MM.1S (cell line): ENCODE data around the gene DCAF11.

Experiments
- DNase-seq: peaks from one replicate; pipeline ENCODE4 v3.0.0-alpha.2; 2015
- H2AFZ ChIP-seq: fragments of 300-600 bp; sonication (generic); 2 replicates; pipeline ENCODE4 v1.6.0; 2016; ENCODE audit warnings: antibody characterized with exemption, low read length
- H3F3A ChIP-seq: fragments of 300-600 bp; sonication (generic); 2 replicates; pipeline ENCODE4 v1.6.1; 2016; ENCODE audit warnings: mild to moderate bottlenecking, antibody characterized with exemption, low read length, moderate library complexity, mixed read lengths; ENCODE audit not compliant: insufficient read depth
- H3K27ac ChIP-seq: fragments of 300-600 bp; sonication (generic); 2 replicates; pipeline ENCODE4 v1.5.1; 2016; ENCODE audit warnings: mild to moderate bottlenecking, low read length
- H3K27me3 ChIP-seq: fragments of 300-600 bp; sonication (generic); replicated peaks from 2 replicates; pipeline ENCODE4 v1.6.0; 2016; ENCODE audit warnings: low read length; ENCODE audit not compliant: insufficient read depth
- H3K36me3 ChIP-seq: fragments of 300-600 bp; sonication (generic); replicated peaks from 2 replicates; pipeline ENCODE4 v1.6.1; 2016; ENCODE audit warnings: mild to moderate bottlenecking, low read length, mixed read lengths; ENCODE audit not compliant: insufficient read depth
- H3K4me1 ChIP-seq: fragments of 300-600 bp; sonication (generic); 2 replicates; pipeline ENCODE4 v1.6.1; 2016; ENCODE audit warnings: low read length, mixed read lengths
- H3K4me2 ChIP-seq: fragments of 300-600 bp; sonication (generic); 2 replicates; pipeline ENCODE4 v1.6.0; 2016; ENCODE audit warnings: low read depth, low read length
- H3K4me3 ChIP-seq: fragments of 300-600 bp; sonication (generic); 2 replicates; pipeline ENCODE4 v1.5.1; 2016; ENCODE audit warnings: low read length, mixed read lengths
- H3K79me2 ChIP-seq: fragments of 300-600 bp; sonication (generic); 2 replicates; pipeline ENCODE4 v1.6.1; 2016; ENCODE audit warnings: mixed run types, low read length, mixed read lengths
- H3K9ac ChIP-seq: fragments of 300-600 bp; sonication (generic); 2 replicates; pipeline ENCODE4 v1.6.1; 2016; ENCODE audit warnings: low read length, mixed read lengths
- H3K9me2 ChIP-seq: fragments of 300-600 bp; sonication (generic); replicated peaks from 2 replicates; pipeline ENCODE4 v1.6.1; 2016; ENCODE audit warnings: mild to moderate bottlenecking, low read length, mixed read lengths; ENCODE audit not compliant: insufficient read depth
- H3K9me3 ChIP-seq: fragments of 300-600 bp; sonication (generic); replicated peaks from 2 replicates; pipeline ENCODE4 v1.6.1; 2016; ENCODE audit warnings: mild to moderate bottlenecking, low read length, mixed read lengths; ENCODE audit not compliant: insufficient read depth
- H4K20me1 ChIP-seq: fragments of 300-600 bp; sonication (generic); 2 replicates; pipeline ENCODE4 v1.6.1; 2016; ENCODE audit warnings: mild to moderate bottlenecking, low read length, moderate library complexity, mixed read lengths; ENCODE audit not compliant: insufficient read depth
- EZH2 ChIP-seq: fragments of 300-600 bp; sonication (generic); optimal IDR thresholded peaks from 2 replicates; pipeline ENCODE3; 2017; ENCODE audit warnings: low read depth, mild to moderate bottlenecking, antibody characterized with exemption, low read length, mixed read lengths
- EZH2phosphoT487 ChIP-seq: fragments of 300-600 bp; sonication (generic); IDR thresholded peaks from 2 replicates; pipeline ENCODE4 v1.6.1; 2018; ENCODE audit warnings: antibody characterized with exemption, low read length
- TF ChIP-seq, protein P1 (sequence below): fragments of 300-600 bp; sonication (generic); IDR thresholded peaks from 2 replicates; pipeline ENCODE4 v1.5.1; 2016; ENCODE audit warnings: antibody characterized with exemption, low read length, mixed read lengths

The DCAF11 gene

DNA sequence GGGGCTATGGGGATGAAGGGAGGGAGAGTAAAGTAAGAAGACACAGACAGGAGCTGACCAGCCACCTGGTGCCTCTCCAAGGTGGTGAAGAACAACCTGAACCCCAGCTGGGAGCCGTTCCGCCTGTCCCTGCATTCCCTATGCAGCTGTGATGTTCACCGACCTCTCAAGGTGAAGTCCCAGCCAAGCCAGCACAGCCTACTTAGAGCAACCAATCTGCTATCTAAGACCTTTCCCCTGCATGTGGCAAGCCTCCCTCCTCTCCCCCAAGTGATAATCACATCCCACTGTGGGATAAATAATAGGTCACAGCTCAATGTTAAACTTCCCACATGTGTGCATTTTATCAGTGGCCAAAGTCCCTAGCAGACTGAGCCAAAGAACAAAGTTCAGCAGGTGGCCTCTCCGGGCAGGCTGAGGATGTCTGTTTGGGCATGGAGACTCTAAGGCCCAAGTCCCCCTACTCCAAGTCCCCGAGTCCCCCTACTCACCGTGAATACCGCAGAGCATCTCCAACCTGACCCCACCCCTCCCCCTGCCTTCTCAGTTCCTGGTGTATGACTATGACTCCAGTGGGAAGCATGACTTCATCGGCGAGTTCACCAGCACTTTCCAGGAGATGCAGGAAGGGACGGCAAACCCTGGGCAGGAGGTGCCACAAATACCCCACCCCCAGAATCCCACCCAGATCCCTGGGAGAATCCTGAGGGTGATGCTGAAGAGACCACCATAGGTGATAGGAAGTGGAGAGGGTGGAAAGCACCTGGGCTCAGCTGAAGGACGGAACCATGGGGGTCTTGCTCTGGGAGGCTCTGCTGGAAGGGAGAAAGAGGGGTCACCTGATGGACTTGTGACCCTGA lies 39.7 kb upstream of the DCAF11 start:
- Histone ChIP-seq H3K4me3 (no peak overlapping the region), H3K9me3 (no peaks in the 10 kb centered on the region), H3K9me2 (no peaks in the 10 kb centered on the region), H3K9ac (no peak overlapping the region), H3K4me1 (0 out of 2 replicates have a peak, but pooled peaks cover 4% of the 10 kb centered on the region), H3K27ac (no peak overlapping the region), H3K27me3 (no peaks in the 10 kb centered on the region), H4K20me1 (no peaks in the 10 kb centered on the region), H2AFZ (no peak overlapping the region), H3K36me3 (no peaks in the 10 kb centered on the region), H3K79me2 (no peaks in the 10 kb centered on the region), H3K4me2 (peak overlapping the region; percentile 21; the same call in 1 of the 2 replicates), H3F3A (no peaks in the 10 kb centered on the region)
- TF ChIP-seq EZH2 (no peak), EZH2phosphoT487 (no peak)
- TF ChIP-seq, protein P1, sequence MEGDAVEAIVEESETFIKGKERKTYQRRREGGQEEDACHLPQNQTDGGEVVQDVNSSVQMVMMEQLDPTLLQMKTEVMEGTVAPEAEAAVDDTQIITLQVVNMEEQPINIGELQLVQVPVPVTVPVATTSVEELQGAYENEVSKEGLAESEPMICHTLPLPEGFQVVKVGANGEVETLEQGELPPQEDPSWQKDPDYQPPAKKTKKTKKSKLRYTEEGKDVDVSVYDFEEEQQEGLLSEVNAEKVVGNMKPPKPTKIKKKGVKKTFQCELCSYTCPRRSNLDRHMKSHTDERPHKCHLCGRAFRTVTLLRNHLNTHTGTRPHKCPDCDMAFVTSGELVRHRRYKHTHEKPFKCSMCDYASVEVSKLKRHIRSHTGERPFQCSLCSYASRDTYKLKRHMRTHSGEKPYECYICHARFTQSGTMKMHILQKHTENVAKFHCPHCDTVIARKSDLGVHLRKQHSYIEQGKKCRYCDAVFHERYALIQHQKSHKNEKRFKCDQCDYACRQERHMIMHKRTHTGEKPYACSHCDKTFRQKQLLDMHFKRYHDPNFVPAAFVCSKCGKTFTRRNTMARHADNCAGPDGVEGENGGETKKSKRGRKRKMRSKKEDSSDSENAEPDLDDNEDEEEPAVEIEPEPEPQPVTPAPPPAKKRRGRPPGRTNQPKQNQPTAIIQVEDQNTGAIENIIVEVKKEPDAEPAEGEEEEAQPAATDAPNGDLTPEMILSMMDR: no peak
- no peak for DNase-seq

DNA sequence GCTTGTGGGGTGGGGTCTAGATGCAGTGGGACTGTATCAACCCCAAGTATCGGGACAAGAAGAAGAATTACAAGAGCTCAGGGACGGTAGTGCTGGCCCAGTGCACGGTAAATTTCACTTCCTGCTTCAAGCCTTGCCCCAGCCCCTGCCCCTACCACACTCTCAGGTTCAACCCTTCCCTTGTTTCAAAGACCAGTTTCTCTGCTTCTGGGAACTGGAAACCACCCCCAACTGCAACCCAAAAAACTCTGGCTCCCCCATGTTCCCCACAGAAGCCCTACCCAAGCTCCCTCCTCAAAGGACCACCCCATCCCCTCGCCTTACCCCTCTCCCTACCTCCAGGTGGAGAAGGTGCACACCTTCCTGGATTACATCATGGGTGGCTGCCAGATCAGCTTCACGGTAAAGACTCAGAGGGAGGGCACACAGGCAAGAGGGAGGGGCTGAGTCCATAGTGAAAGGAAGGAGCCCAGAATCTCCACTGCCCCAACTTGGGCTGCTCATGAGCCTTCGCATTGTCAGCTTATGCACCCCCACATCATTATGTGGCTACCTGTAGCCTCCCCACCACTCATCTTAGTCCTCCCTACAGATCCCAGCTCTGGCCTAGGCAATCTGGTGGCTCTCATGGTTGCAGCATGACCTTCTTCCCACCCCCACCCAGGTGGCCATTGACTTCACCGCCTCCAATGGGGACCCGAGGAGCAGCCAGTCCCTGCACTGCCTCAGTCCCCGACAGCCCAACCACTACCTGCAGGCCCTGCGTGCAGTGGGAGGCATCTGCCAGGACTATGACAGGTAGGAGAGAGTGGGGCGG lies 38.9 kb upstream of the DCAF11 start:
- Histone ChIP-seq H3F3A (no peaks in the 10 kb centered on the region), H2AFZ (peak overlapping the region; percentile 56; the same call in 1 of the 2 replicates), H3K27me3 (no peaks in the 10 kb centered on the region), H3K4me1 (peaks cover 10% of the 10 kb centered on the region), H3K4me3 (no peak overlapping the region), H3K36me3 (no peaks in the 10 kb centered on the region), H4K20me1 (no peaks in the 10 kb centered on the region), H3K27ac (no peak overlapping the region), H3K9me2 (no peaks in the 10 kb centered on the region), H3K9ac (no peak overlapping the region), H3K79me2 (no peaks in the 10 kb centered on the region), H3K9me3 (no peaks in the 10 kb centered on the region), H3K4me2 (peak overlapping the region; percentile 21; the same call in 1 of the 2 replicates)
- DNase-seq: no peak
- TF ChIP-seq EZH2phosphoT487: no peak
- TF ChIP-seq EZH2: no peak
- TF ChIP-seq, protein P1: no peak

DNA sequence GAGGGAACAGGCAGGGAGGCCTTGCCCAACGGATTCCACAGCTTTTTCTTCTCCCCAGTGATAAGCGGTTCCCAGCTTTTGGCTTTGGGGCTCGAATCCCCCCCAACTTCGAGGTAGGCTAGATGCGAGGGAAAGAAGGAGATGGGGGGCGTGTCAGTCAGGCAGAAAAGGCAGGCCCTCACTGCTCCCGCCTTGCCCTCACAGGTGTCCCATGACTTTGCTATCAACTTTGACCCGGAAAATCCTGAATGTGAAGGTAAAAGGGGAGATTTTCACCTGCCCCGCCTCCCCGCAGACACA lies 38.3 kb upstream of the DCAF11 start:
- TF ChIP-seq EZH2phosphoT487: no peak
- no peak for TF ChIP-seq EZH2
- TF ChIP-seq, protein P1: no peak
- Histone ChIP-seq H3K4me1 (peaks cover 12% of the 10 kb centered on the region), H3K4me2 (no peak overlapping the region), H3K27ac (no peak overlapping the region), H3K36me3 (no peaks in the 10 kb centered on the region), H3K27me3 (no peaks in the 10 kb centered on the region), H3K4me3 (no peak overlapping the region), H3K9ac (no peak overlapping the region), H4K20me1 (no peaks in the 10 kb centered on the region), H3K79me2 (no peaks in the 10 kb centered on the region), H3F3A (no peaks in the 10 kb centered on the region), H2AFZ (no peak overlapping the region), H3K9me2 (no peaks in the 10 kb centered on the region), H3K9me3 (no peaks in the 10 kb centered on the region)
- DNase-seq: no peak
